OCI-LY1 (cell line): ENCODE results near the gene NKPD1.

ENCODE experiments used
- CTCF ChIP-seq: fragments of 200-600 bp; sonication (generic), shearing (Covaris generic); IDR thresholded peaks from 2 replicates; pipeline ENCODE4 v1.5.1; 2017; ENCODE audit warnings: mild to moderate bottlenecking, antibody characterized with exemption, low read length, moderate library complexity, mixed read lengths
- EZH2 ChIP-seq: fragments of 200-600 bp; sonication (generic), shearing (Covaris generic); IDR thresholded peaks from 2 replicates; pipeline ENCODE4 v1.8.0; 2017; ENCODE audit warnings: borderline replicate concordance, mixed run types, mild to moderate bottlenecking, antibody characterized with exemption, low read length, moderate library complexity, mixed read lengths

DNA sequence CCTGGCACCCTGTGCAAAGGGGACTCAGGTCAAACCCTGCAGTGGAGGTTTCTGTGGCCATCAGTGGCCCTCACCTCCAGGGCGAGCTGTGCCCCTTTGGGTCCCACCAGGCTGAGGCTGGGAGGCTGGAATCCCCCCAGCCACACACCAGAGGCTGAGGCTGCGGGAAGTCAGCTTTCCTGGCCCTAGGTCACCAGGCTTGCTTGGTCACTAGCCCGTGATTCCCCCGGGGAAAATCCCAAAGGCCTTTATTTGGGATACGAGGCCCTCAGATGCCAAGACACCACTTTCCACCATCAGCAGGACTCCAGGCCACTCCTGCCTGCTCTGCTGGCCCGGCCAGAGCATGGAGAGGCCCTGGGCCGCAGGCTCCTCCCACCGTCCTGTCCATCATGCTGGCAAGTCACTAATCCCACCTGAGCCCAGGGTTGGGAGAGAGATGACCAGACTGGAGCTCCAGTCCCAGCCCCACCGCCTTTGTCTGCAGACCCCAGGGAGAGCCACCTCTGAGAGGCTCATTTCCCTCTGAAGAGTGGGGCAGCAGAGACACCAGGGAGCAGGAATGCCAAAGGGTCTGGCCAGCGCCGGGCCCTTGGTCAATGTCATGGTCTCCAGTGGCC, 4.7 kb downstream of the NKPD1 start:
- no peak for TF ChIP-seq CTCF
- no peak for TF ChIP-seq EZH2
